AG09309 (cell line): ENCODE results near the gene CYB5RL.

Experiments
- DNase-seq: peaks from one replicate; pipeline ENCODE4 v3.0.0-alpha.2; 2010; ENCODE audit warnings: low read depth
- H3K4me3 ChIP-seq: 2 replicates; pipeline ENCODE4 v1.5.1; 2011; ENCODE audit warnings: mild to moderate bottlenecking, low read depth, low read length, moderate library complexity; ENCODE audit not compliant: control insufficient read depth
- CTCF ChIP-seq: IDR thresholded peaks from 2 replicates; pipeline ENCODE4 v1.5.1; 2011; ENCODE audit warnings: mild to moderate bottlenecking, low read depth, low read length, inconsistent platforms; ENCODE audit not compliant: insufficient read depth, control insufficient read depth; ENCODE audit errors: missing control alignments

CYB5RL gene

GRCh38 chr1:54227091-54227602, 27.3 kb upstream of the CYB5RL start:
- H3K4me3 ChIP-seq: no peak overlapping the region
- no peak for DNase-seq
- TF ChIP-seq CTCF: no peak

- H3K4me3 ChIP-seq: no peak overlapping the region
- DNase-seq: no peak
- TF ChIP-seq CTCF: no peak
Measured at GRCh38 chr1:54225986-54226559, 26.2 kb upstream of the CYB5RL start.

GRCh38 chr1:54225378-54225777, 25.5 kb upstream of the CYB5RL start:
- no peak for DNase-seq
- no peak for TF ChIP-seq CTCF
- no peak overlapping the region for H3K4me3 ChIP-seq

GRCh38 chr1:54224233-54224632, 24.4 kb upstream of the CYB5RL start:
- H3K4me3 ChIP-seq: no peak overlapping the region
- TF ChIP-seq CTCF: no peak
- DNase-seq: no peak

- no peak overlapping the region for H3K4me3 ChIP-seq
- DNase-seq: no peak
- no peak for TF ChIP-seq CTCF
Measured at GRCh38 chr1:54223441-54224202, 23.8 kb upstream of the CYB5RL start.

GRCh38 chr1:54222711-54223110, 22.9 kb upstream of the CYB5RL start:
- no peak overlapping the region for H3K4me3 ChIP-seq
- no peak for DNase-seq
- no peak for TF ChIP-seq CTCF
